ENCODE results near the gene TRIP4. TPM values are rescaled to one million over a fixed set of nuclear protein-coding genes. Genes with fewer than 3 reads are reported as not detected.
"Not testable (repeated sequence)": the region's sequence is repeated elsewhere in the genome, so short reads cannot be mapped to it uniquely, and the experiment has no call there.

The TRIP4 gene
- total RNA-seq, 1 donor from 2014 or later, result 24.7 TPM

DNA sequence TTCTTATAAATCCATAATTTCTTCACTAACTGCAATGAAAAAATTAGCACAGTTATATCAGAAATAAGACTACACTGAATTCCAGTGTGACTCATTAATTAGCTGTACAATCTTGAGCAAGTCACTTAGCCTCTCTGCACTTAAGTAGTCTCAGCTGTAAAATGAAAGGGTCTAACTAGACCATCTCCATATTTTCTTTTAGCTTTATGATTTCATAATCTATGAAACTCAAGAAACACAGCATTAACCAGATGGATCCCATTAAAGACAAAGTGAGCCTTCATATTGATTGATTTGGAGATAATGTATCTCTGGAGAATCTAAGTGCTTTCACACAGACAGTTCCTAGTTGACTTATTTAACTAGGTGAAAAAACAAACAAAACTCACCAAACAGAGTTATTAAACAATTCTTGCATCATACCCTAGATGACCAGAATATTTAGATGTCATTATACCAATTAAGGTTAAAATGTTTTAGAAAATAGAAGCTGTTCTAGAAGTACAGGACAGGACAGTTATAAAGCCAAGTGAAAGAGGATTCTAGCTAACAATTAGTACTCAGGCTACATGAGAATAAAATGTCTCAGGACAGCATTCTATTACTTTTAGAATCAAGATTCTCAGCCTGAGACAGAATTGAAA lies 42.9 kb upstream of the TRIP4 start:
- H3K36me3 Mint-ChIP-seq (ENCODE audit: low read depth), result peaks cover 8% of the 10 kb centered on the region
- peaks cover 33% of the 10 kb centered on the region for H3K4me1 Mint-ChIP-seq (ENCODE audit: low read depth)
- H3K4me3 Mint-ChIP-seq (ENCODE audit: unreplicated experiment), result no peak overlapping the region
- TF ChIP-seq, protein P1, sequence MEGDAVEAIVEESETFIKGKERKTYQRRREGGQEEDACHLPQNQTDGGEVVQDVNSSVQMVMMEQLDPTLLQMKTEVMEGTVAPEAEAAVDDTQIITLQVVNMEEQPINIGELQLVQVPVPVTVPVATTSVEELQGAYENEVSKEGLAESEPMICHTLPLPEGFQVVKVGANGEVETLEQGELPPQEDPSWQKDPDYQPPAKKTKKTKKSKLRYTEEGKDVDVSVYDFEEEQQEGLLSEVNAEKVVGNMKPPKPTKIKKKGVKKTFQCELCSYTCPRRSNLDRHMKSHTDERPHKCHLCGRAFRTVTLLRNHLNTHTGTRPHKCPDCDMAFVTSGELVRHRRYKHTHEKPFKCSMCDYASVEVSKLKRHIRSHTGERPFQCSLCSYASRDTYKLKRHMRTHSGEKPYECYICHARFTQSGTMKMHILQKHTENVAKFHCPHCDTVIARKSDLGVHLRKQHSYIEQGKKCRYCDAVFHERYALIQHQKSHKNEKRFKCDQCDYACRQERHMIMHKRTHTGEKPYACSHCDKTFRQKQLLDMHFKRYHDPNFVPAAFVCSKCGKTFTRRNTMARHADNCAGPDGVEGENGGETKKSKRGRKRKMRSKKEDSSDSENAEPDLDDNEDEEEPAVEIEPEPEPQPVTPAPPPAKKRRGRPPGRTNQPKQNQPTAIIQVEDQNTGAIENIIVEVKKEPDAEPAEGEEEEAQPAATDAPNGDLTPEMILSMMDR (IDR thresholded peaks at IDR 0.05), result no peak
- H3K27me3 Mint-ChIP-seq (ENCODE audit: low read depth), result no peaks in the 10 kb centered on the region
- no peaks in the 10 kb centered on the region for H3K9me3 Mint-ChIP-seq (ENCODE audit: low read depth)
- no peak overlapping the region for H3K27ac Mint-ChIP-seq (ENCODE audit: unreplicated experiment)
- no peak for DNase-seq (ENCODE audit: low spot score)

- not testable (repeated sequence) for H3K9me3 Mint-ChIP-seq (ENCODE audit: low read depth); H3K27me3 Mint-ChIP-seq (ENCODE audit: low read depth); H3K27ac Mint-ChIP-seq (ENCODE audit: unreplicated experiment); H3K36me3 Mint-ChIP-seq (ENCODE audit: low read depth); DNase-seq (ENCODE audit: low spot score); H3K4me3 Mint-ChIP-seq (ENCODE audit: unreplicated experiment)
- H3K4me1 Mint-ChIP-seq (ENCODE audit: low read depth), result peaks cover 41% of the 10 kb centered on the region
Measured at GRCh38 chr15:64346242-64346641, 41.4 kb upstream of the TRIP4 start.

- no peaks in the 10 kb centered on the region for H3K27me3 Mint-ChIP-seq (ENCODE audit: low read depth)
- TF ChIP-seq, protein P1 (IDR thresholded peaks at IDR 0.05), result no peak
- no peak overlapping the region for H3K27ac Mint-ChIP-seq (ENCODE audit: unreplicated experiment)
- peaks cover 5% of the 10 kb centered on the region for H3K36me3 Mint-ChIP-seq (ENCODE audit: low read depth)
- no peak overlapping the region for H3K4me3 Mint-ChIP-seq (ENCODE audit: unreplicated experiment)
- H3K4me1 Mint-ChIP-seq (ENCODE audit: low read depth), result peaks cover 33% of the 10 kb centered on the region
- no peaks in the 10 kb centered on the region for H3K9me3 Mint-ChIP-seq (ENCODE audit: low read depth)
- DNase-seq (ENCODE audit: low spot score), result no peak
Measured at GRCh38 chr15:64348455-64348854, 39.2 kb upstream of the TRIP4 start.

- DNase-seq (ENCODE audit: low spot score), result no peak
Measured at GRCh38 chr15:64349375-64349774, 38.3 kb upstream of the TRIP4 start.

DNA sequence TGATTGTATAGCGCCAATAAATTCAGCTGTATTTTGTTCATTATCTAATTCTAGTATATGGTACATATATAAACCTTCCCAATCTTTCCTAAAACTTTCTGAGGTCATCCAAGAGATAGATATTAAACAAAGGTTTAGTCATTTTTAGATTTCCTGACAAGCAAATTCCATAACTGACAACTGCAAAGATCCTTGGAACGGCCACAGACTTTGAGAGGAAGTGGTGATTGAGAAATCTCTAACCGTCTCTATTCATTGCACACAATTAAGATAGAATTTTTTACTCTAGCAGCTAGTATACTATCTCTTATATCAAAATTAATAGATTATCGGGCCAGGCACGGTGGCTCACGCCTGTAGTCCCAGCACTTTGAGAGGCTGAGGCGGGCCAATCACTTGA lies 36.4 kb upstream of the TRIP4 start:
- TF ChIP-seq, protein P1 (IDR thresholded peaks at IDR 0.05), result no peak
- H3K27me3 Mint-ChIP-seq (ENCODE audit: low read depth), result no peaks in the 10 kb centered on the region
- peaks cover 5% of the 10 kb centered on the region for H3K36me3 Mint-ChIP-seq (ENCODE audit: low read depth)
- no peaks in the 10 kb centered on the region for H3K9me3 Mint-ChIP-seq (ENCODE audit: low read depth)
- peaks cover 25% of the 10 kb centered on the region for H3K4me1 Mint-ChIP-seq (ENCODE audit: low read depth)
- H3K27ac Mint-ChIP-seq (ENCODE audit: unreplicated experiment), result peak overlapping the region; percentile 66
- DNase-seq (ENCODE audit: low spot score), result no peak
- H3K4me3 Mint-ChIP-seq (ENCODE audit: unreplicated experiment), result no peak overlapping the region

More at GRCh38 chr15:64349375-64349774, 38.3 kb upstream of the TRIP4 start:
- peaks cover 27% of the 10 kb centered on the region for H3K4me1 Mint-ChIP-seq (ENCODE audit: low read depth)
- no peaks in the 10 kb centered on the region for H3K27me3 Mint-ChIP-seq (ENCODE audit: low read depth)
- no peaks in the 10 kb centered on the region for H3K9me3 Mint-ChIP-seq (ENCODE audit: low read depth)
- TF ChIP-seq, protein P1 (IDR thresholded peaks at IDR 0.05), result no peak
- no peak overlapping the region for H3K4me3 Mint-ChIP-seq (ENCODE audit: unreplicated experiment)
- peaks cover 5% of the 10 kb centered on the region for H3K36me3 Mint-ChIP-seq (ENCODE audit: low read depth)
- H3K27ac Mint-ChIP-seq (ENCODE audit: unreplicated experiment), result no peak overlapping the region

All from chondrocyte (in vitro differentiated cells).